ENCODE data around the gene ENOX1. TPM values are rescaled to one million over a fixed set of nuclear protein-coding genes. Genes with fewer than 3 reads are reported as not detected.

ENOX1 gene
- total RNA-seq, 1 experiment from 2014 or later = 1.8 TPM

DNA sequence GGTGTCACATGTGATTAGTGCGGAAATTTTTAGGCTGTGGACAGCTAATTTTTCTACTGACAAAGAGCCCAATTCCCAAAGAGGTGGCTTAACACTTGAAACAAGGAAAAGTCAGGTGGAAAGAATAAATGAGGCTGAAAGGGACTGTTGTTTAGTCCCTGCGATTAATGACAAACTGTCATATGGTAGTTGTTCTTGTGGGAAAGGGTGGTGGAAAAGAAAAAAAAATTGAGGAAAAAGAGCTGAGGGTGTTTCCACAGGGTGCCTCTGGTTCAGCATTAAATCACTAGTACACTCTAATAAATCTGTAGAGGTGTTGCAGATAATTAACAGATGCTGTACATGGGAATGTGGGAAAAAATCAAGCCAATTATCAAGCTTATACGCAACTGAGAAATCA is 462.6 kb downstream of the ENOX1 start:
- Mint-ChIP-seq H3K9me3 (ENCODE audit: unreplicated experiment) (no peaks in the 10 kb centered on the region), H3K4me1 (ENCODE audit: insufficient read depth, unreplicated experiment) (no peaks in the 10 kb centered on the region), H3K4me3 (ENCODE audit: unreplicated experiment) (no peak overlapping the region), H3K27me3 (ENCODE audit: insufficient read depth, unreplicated experiment) (no peaks in the 10 kb centered on the region), H3K27ac (ENCODE audit: low read depth, unreplicated experiment) (no peak overlapping the region), H3K36me3 (ENCODE audit: insufficient read depth, unreplicated experiment) (no peaks in the 10 kb centered on the region)
- CTCF ChIA-PET = no interaction called here
- POLR2A ChIA-PET = interaction anchor here (0.9 kb wide), 1 partner anchor 14 kb away, joined by 3 read pairs; no protein-coding TSS in a partner anchor
- intact Hi-C loops (cut with micrococcal nuclease) = no loop called here
- no peak for DNase-seq (ENCODE audit: unreplicated experiment)
- TF ChIP-seq, protein P1, sequence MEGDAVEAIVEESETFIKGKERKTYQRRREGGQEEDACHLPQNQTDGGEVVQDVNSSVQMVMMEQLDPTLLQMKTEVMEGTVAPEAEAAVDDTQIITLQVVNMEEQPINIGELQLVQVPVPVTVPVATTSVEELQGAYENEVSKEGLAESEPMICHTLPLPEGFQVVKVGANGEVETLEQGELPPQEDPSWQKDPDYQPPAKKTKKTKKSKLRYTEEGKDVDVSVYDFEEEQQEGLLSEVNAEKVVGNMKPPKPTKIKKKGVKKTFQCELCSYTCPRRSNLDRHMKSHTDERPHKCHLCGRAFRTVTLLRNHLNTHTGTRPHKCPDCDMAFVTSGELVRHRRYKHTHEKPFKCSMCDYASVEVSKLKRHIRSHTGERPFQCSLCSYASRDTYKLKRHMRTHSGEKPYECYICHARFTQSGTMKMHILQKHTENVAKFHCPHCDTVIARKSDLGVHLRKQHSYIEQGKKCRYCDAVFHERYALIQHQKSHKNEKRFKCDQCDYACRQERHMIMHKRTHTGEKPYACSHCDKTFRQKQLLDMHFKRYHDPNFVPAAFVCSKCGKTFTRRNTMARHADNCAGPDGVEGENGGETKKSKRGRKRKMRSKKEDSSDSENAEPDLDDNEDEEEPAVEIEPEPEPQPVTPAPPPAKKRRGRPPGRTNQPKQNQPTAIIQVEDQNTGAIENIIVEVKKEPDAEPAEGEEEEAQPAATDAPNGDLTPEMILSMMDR (IDR thresholded peaks at IDR 0.05; ENCODE audit: unreplicated experiment) = no peak
- no TSS peak for BruUV-seq (replicated peaks)

DNA sequence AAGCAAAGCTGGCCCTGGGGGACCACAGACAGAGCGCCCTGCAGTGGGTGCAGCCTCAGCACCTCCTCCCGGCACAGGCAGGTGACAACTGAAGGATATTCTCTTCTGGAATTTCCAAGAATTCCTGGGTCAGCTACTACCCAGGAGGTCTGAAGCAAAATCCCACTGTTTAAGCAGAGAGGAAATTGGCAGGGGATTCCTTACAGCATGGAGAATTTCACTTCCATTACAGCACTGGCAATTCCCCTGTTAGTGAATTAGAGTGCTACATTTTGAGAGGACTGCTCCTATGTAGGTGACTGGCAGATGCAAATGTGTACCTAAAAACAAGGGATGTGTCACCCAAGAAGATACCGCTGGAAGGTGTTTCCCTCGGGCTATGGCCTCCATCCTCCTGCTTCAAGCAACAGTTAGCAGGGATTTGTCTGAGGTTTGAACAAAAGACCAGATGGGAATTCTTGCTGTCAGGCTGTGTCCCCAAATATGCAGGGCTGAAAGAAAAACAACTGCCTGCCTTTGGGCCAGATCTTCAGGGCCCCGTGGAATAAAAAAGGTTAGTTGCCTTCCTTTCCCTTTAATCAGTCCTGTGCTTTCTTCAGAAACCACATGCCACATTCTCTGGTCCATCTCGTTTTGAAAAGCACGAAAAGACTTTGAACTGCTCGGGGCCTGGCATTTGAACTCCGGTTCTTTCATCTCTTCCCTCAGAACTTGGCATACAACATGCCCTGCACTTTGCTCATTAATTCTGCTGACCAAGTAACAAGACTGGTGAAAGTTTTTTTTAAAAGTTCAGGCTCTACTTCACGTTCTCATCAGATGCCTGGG is 466.9 kb downstream of the ENOX1 start:
- no peak for DNase-seq (ENCODE audit: unreplicated experiment)
- intact Hi-C loops (cut with micrococcal nuclease) = no loop called here
- ChIA-PET CTCF (no interaction called here), POLR2A (no interaction called here)
- no TSS peak for BruUV-seq (replicated peaks)
- H3K27me3 Mint-ChIP-seq (ENCODE audit: insufficient read depth, unreplicated experiment) = no peaks in the 10 kb centered on the region
- peaks cover 6% of the 10 kb centered on the region for H3K4me1 Mint-ChIP-seq (ENCODE audit: insufficient read depth, unreplicated experiment)
- no peak overlapping the region for H3K27ac Mint-ChIP-seq (ENCODE audit: low read depth, unreplicated experiment)
- no peaks in the 10 kb centered on the region for H3K36me3 Mint-ChIP-seq (ENCODE audit: insufficient read depth, unreplicated experiment)
- no peaks in the 10 kb centered on the region for H3K9me3 Mint-ChIP-seq (ENCODE audit: unreplicated experiment)
- H3K4me3 Mint-ChIP-seq (ENCODE audit: unreplicated experiment) = no peak overlapping the region
- TF ChIP-seq, protein P1 (IDR thresholded peaks at IDR 0.05; ENCODE audit: unreplicated experiment) = no peak

DNA sequence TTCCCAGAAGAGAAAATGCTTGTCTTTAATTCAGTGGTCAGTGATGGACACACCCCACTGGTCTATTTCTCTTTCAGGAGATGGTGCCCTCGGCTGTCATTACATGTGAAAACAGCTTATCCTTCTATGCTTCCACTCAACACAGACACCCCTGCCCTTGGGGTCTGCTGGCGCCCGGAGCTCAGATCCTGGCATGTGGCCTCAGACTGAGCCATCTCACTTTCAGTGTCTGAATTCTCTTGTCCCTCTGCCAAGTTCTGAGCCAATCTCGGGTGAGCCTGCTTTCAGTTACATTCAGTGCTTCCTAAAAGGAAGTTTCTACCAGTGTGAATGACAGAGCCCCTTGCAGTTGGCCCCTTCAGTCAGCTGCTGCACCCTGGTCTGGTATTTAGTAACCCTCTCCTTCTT is 469.8 kb downstream of the ENOX1 start:
- POLR2A ChIA-PET = no interaction called here
- peak; percentile 56 for DNase-seq (ENCODE audit: unreplicated experiment)
- Mint-ChIP-seq H3K27me3 (ENCODE audit: insufficient read depth, unreplicated experiment) (no peaks in the 10 kb centered on the region), H3K36me3 (ENCODE audit: insufficient read depth, unreplicated experiment) (no peaks in the 10 kb centered on the region), H3K4me3 (ENCODE audit: unreplicated experiment) (no peak overlapping the region), H3K27ac (ENCODE audit: low read depth, unreplicated experiment) (peak overlapping the region; percentile 56), H3K4me1 (ENCODE audit: insufficient read depth, unreplicated experiment) (peaks cover 6% of the 10 kb centered on the region), H3K9me3 (ENCODE audit: unreplicated experiment) (no peaks in the 10 kb centered on the region)
- CTCF ChIA-PET = interaction anchor here (0.7 kb wide), 1 partner anchor 19 kb away, joined by 4 read pairs; no protein-coding TSS in a partner anchor
- no TSS peak for BruUV-seq (replicated peaks)
- TF ChIP-seq, protein P1 (IDR thresholded peaks at IDR 0.05; ENCODE audit: unreplicated experiment) = no peak
- intact Hi-C loops (cut with micrococcal nuclease) = no loop called here

DNA sequence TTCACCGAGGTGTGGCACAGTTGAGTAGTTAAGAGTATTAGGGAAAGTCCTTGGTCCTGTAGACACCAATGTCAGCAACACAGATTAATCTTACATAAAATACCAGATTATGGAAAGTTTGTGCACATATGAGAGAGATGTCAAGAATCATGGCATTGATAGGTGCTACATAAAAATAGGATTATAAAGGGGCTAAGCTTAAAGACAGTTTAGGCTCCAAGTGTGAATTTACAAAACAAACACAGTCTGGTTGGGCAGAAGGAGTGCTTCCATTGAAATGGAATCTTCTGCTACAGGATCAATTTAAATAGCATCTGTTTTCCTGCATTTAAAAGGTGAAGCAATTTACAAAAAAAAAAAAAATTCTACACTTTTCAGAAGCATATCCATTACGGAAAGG is 470.5 kb downstream of the ENOX1 start:
- TF ChIP-seq, protein P1 (IDR thresholded peaks at IDR 0.05; ENCODE audit: unreplicated experiment) = no peak
- Mint-ChIP-seq H3K27ac (ENCODE audit: low read depth, unreplicated experiment) (no peak overlapping the region), H3K4me3 (ENCODE audit: unreplicated experiment) (no peak overlapping the region), H3K36me3 (ENCODE audit: insufficient read depth, unreplicated experiment) (no peaks in the 10 kb centered on the region), H3K9me3 (ENCODE audit: unreplicated experiment) (no peaks in the 10 kb centered on the region), H3K27me3 (ENCODE audit: insufficient read depth, unreplicated experiment) (no peaks in the 10 kb centered on the region), H3K4me1 (ENCODE audit: insufficient read depth, unreplicated experiment) (peaks cover 6% of the 10 kb centered on the region)
- intact Hi-C loops (cut with micrococcal nuclease) = no loop called here
- CTCF ChIA-PET = interaction anchor here (0.7 kb wide), 1 partner anchor 18 kb away, joined by 4 read pairs; no protein-coding TSS in a partner anchor
- no peak for DNase-seq (ENCODE audit: unreplicated experiment)
- POLR2A ChIA-PET = no interaction called here
- no TSS peak for BruUV-seq (replicated peaks)

Data from MCF 10A (cell line).